Measurements from ENCODE around the gene ENOX1. TPM values are rescaled to one million over a fixed set of nuclear protein-coding genes. Genes with fewer than 3 reads are reported as not detected.

Gene ENOX1
- polyA plus RNA-seq, 2 of the 4 experiments (the other 2 are of a cell fraction), result 0.28 to 0.41 TPM

DNA sequence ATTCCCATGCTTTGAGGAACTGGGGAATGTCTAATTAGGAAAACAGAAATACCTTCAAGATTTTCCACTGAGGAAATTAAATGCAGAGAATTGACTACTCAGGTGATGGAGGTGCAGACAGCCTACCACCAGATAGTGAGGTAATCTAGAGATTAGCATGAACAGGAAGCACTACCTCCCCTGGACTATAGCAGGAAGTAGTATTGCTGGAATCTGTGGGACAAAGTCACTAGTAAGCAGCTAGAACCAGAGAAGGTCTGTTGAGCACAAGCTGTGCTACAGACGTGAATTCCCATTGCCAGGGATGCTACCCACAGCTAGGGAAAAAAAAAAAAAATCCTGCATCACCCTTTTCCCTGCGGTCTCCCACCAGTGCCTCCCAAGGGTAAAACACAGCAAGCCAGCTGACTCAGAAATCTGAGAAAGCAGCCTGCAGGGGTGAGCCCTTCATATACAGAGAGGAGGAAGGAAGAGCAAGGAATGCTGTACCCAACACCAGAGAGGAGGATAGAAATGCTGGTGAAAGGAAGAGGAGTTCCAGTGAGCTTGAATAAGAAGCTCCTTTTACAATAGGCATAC, 10.2 kb downstream of the ENOX1 start:
- H3K4me1 ChIP-seq, result no peaks in the 10 kb centered on the region
- H3K9me3 ChIP-seq, result no peaks in the 10 kb centered on the region
- H3K4me3 ChIP-seq, result no peak overlapping the region
- ChIA-PET CTCF (interaction anchor here (1.1 kb wide), 1 partner anchor 10 kb away, joined by 3 read pairs; no protein-coding TSS in a partner anchor), POLR2A (no interaction called here)
- no peak for TF ChIP-seq HOXB5 (CRISPR knock-in tag; IDR thresholded peaks at IDR 0.05)
- no peak for TF ChIP-seq MAZ (IDR thresholded peaks at IDR 0.05; ENCODE audit: borderline replicate concordance, low read depth, low read length)
- no peak for TF ChIP-seq ZNF302 (CRISPR knock-in tag; IDR thresholded peaks at IDR 0.05)
- no peak for TF ChIP-seq TFCP2L1 (CRISPR knock-in tag; IDR thresholded peaks at IDR 0.05)
- no peak for TF ChIP-seq FOSL2 (IDR thresholded peaks at IDR 0.05)
- no peak for TF ChIP-seq FOSL2 (CRISPR knock-in tag; IDR thresholded peaks at IDR 0.05)
- no peak for TF ChIP-seq FOSB (CRISPR knock-in tag; IDR thresholded peaks at IDR 0.05)
- TF ChIP-seq, protein P1, sequence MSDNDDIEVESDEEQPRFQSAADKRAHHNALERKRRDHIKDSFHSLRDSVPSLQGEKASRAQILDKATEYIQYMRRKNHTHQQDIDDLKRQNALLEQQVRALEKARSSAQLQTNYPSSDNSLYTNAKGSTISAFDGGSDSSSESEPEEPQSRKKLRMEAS (IDR thresholded peaks at IDR 0.05), result no peak
- no peak for TF ChIP-seq ZC3H11A (IDR thresholded peaks at IDR 0.05)
- TF ChIP-seq RARB (CRISPR knock-in tag; IDR thresholded peaks at IDR 0.05), result no peak
- no peak for TF ChIP-seq HDAC2 (IDR thresholded peaks at IDR 0.05)
- no peak for TF ChIP-seq CHD4 (IDR thresholded peaks at IDR 0.05; ENCODE audit: borderline replicate concordance)
- TF ChIP-seq JUN (IDR thresholded peaks at IDR 0.05), result no peak
- FAIRE-seq (no peak), ATAC-seq (no peak), DNase-seq (ENCODE audit: low read depth in 1 of 2, low spot score in 1 of 2) (no peak)
- no peak overlapping the region for H3K27ac ChIP-seq
- WGBS (ENCODE audit: missing lambda C conversion rate), result 78% methylated on average over 2 of the region's 2 CpGs
- no peak overlapping the region for H3K4me2 ChIP-seq

DNA sequence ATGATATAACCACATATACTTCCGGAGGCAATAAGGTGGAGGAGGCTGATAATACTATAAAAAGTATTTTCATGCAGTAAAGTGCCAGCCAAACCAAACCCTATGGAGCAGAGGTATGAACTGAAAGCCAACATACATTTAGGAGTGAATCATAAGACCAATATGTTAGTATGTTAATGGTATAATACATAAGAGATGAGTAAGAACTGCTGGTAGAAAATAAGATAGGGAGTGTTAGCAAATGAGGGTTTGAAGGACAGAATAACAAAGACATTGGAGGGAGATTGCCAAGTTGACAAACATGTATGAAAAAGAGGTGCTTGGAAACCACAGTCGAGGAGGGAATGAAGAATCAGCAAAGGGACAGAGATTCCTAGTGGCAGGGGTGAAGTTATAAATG, 10.8 kb downstream of the ENOX1 start:
- H3K9me3 ChIP-seq, result no peaks in the 10 kb centered on the region
- ATAC-seq (no peak), FAIRE-seq (no peak), DNase-seq (ENCODE audit: low read depth in 1 of 2, low spot score in 1 of 2) (no peak)
- TF ChIP-seq TFCP2L1 (CRISPR knock-in tag; IDR thresholded peaks at IDR 0.05) (no peak), CHD2 (IDR thresholded peaks at IDR 0.05; ENCODE audit: low read length, partially characterized antibody) (no peak), NR3C1 (IDR thresholded peaks at IDR 0.05) (no peak), HEYL (CRISPR knock-in tag; IDR thresholded peaks at IDR 0.05) (no peak), RNF2 (IDR thresholded peaks at IDR 0.05; ENCODE audit: borderline replicate concordance, low read depth) (no peak), MAFK (IDR thresholded peaks at IDR 0.05; ENCODE audit: partially characterized antibody) (no peak), EHMT2 (IDR thresholded peaks at IDR 0.05; ENCODE audit: low read depth) (no peak), HDAC2 (IDR thresholded peaks at IDR 0.05) (no peak), NPAS2 (CRISPR knock-in tag; IDR thresholded peaks at IDR 0.05; ENCODE audit: borderline replicate concordance) (no peak), SMC3 (IDR thresholded peaks at IDR 0.05) (no peak), FOSL2 (IDR thresholded peaks at IDR 0.05) (no peak), FOSL2 (CRISPR knock-in tag; IDR thresholded peaks at IDR 0.05) (no peak)
- TF ChIP-seq, protein P2, sequence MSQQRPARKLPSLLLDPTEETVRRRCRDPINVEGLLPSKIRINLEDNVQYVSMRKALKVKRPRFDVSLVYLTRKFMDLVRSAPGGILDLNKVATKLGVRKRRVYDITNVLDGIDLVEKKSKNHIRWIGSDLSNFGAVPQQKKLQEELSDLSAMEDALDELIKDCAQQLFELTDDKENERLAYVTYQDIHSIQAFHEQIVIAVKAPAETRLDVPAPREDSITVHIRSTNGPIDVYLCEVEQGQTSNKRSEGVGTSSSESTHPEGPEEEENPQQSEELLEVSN (IDR thresholded peaks at IDR 0.05; ENCODE audit: borderline replicate concordance, low read depth), result no peak
- no peaks in the 10 kb centered on the region for H3K4me1 ChIP-seq
- no peak overlapping the region for H3K4me3 ChIP-seq
- WGBS (ENCODE audit: missing lambda C conversion rate), result 27% methylated on average over 2 of the region's 2 CpGs
- POLR2A ChIA-PET, result no interaction called here
- no peak overlapping the region for H3K4me2 ChIP-seq
- no peak overlapping the region for H3K27ac ChIP-seq
- CTCF ChIA-PET, result interaction anchor here (0.8 to 1.2 kb wide), 2 partner anchors 10 to 28 kb away, joined by 3 read pairs; no protein-coding TSS in a partner anchor

DNA sequence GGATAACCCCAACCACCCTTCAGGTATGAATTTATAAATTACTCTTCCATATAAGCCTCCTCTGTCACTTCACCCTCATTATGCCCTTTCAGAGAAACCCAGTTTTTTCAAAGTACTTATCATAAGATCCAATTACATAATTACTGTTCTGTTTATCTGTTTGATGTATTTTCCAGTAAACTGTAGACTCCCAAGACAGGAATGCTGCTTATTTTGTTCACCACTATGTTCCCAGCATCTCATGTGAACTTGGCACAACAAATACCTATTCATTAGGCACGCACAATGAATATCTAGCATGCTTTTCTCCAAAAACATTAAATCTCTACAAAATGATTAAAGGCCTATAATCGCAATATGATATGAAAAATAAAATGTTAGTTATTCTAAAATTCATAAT, 13.2 kb downstream of the ENOX1 start:
- WGBS (ENCODE audit: missing lambda C conversion rate), result 31% methylated on average over 2 of the region's 2 CpGs
- DNase-seq (ENCODE audit: low read depth in 1 of 2, low spot score in 1 of 2) (no peak), ATAC-seq (no peak), FAIRE-seq (no peak)
- no peaks in the 10 kb centered on the region for H3K9me3 ChIP-seq
- H3K4me1 ChIP-seq, result no peaks in the 10 kb centered on the region
- ChIA-PET CTCF (no interaction called here), POLR2A (no interaction called here)
- H3K4me2 ChIP-seq, result no peak overlapping the region
- TF ChIP-seq RCOR1 (IDR thresholded peaks at IDR 0.05; ENCODE audit: low read depth, low read length) (no peak), CEBPB (IDR thresholded peaks at IDR 0.05) (no peak), CHD4 (IDR thresholded peaks at IDR 0.05; ENCODE audit: borderline replicate concordance) (no peak), NR3C1 (IDR thresholded peaks at IDR 0.05) (no peak)
- H3K27ac ChIP-seq, result no peak overlapping the region
- H3K4me3 ChIP-seq, result no peak overlapping the region
